ENCODE measurements around the gene TIAM2.

The TIAM2 gene

GRCh38 chr6:154958469-154958868 lies 36.6 kb upstream of the TIAM2 start:
- Histone ChIP-seq H3K27ac (ENCODE audit: low read length) (no peak overlapping the region), H3K27me3 (replicated peaks; ENCODE audit: insufficient read depth, low read length) (no peaks in the 10 kb centered on the region)

GRCh38 chr6:154960299-154960843 lies 34.7 kb upstream of the TIAM2 start:
- no peaks in the 10 kb centered on the region for H3K4me1 ChIP-seq (ENCODE audit: low read length)
- H3K79me2 ChIP-seq (ENCODE audit: low read length): no peaks in the 10 kb centered on the region
- DNase-seq: no peak
- H3K9me2 ChIP-seq (replicated peaks; ENCODE audit: insufficient read depth, low read length): no peaks in the 10 kb centered on the region
- no peaks in the 10 kb centered on the region for H3K36me3 ChIP-seq (replicated peaks; ENCODE audit: insufficient read depth, low read length)
- no peak overlapping the region for H3K9ac ChIP-seq (ENCODE audit: low read length)
- no peak overlapping the region for H3K27ac ChIP-seq (ENCODE audit: low read length)
- H3K27me3 ChIP-seq (replicated peaks; ENCODE audit: insufficient read depth, low read length): no peaks in the 10 kb centered on the region
- no peaks in the 10 kb centered on the region for H4K20me1 ChIP-seq (ENCODE audit: insufficient read depth, low read length)
- TF ChIP-seq CTCF (IDR thresholded peaks at IDR 0.05; ENCODE audit: low read length) (no peak), EZH2 (optimal IDR thresholded peaks at IDR 0.05; ENCODE audit: low read depth, low read length) (no peak), EZH2phosphoT487 (IDR thresholded peaks at IDR 0.05; ENCODE audit: low read length) (no peak)
- no peak overlapping the region for H3K4me3 ChIP-seq (ENCODE audit: low read length)
- H3F3A ChIP-seq (ENCODE audit: insufficient read depth, low read length): no peaks in the 10 kb centered on the region
- H3K4me2 ChIP-seq (ENCODE audit: low read depth, low read length): no peak overlapping the region
- H2AFZ ChIP-seq (ENCODE audit: low read length): no peak overlapping the region
- no peaks in the 10 kb centered on the region for H3K9me3 ChIP-seq (replicated peaks; ENCODE audit: insufficient read depth, low read length)

More at GRCh38 chr6:154958469-154958868, 36.6 kb upstream of the TIAM2 start:
- Histone ChIP-seq H3K4me1 (ENCODE audit: low read length) (no peaks in the 10 kb centered on the region), H3F3A (ENCODE audit: insufficient read depth, low read length) (no peaks in the 10 kb centered on the region), H3K9me3 (replicated peaks; ENCODE audit: insufficient read depth, low read length) (no peaks in the 10 kb centered on the region), H3K36me3 (replicated peaks; ENCODE audit: insufficient read depth, low read length) (no peaks in the 10 kb centered on the region), H3K79me2 (ENCODE audit: low read length) (no peaks in the 10 kb centered on the region), H3K9me2 (replicated peaks; ENCODE audit: insufficient read depth, low read length) (no peaks in the 10 kb centered on the region), H4K20me1 (ENCODE audit: insufficient read depth, low read length) (no peaks in the 10 kb centered on the region), H3K4me2 (ENCODE audit: low read depth, low read length) (no peak overlapping the region), H2AFZ (ENCODE audit: low read length) (no peak overlapping the region), H3K4me3 (ENCODE audit: low read length) (no peak overlapping the region), H3K9ac (ENCODE audit: low read length) (no peak overlapping the region)
- no peak for DNase-seq
- TF ChIP-seq EZH2 (optimal IDR thresholded peaks at IDR 0.05; ENCODE audit: low read depth, low read length) (no peak), EZH2phosphoT487 (IDR thresholded peaks at IDR 0.05; ENCODE audit: low read length) (no peak), CTCF (IDR thresholded peaks at IDR 0.05; ENCODE audit: low read length) (no peak)

- Histone ChIP-seq H3K9ac (ENCODE audit: low read length) (no peak overlapping the region), H3K4me2 (ENCODE audit: low read depth, low read length) (no peak overlapping the region), H3K36me3 (replicated peaks; ENCODE audit: insufficient read depth, low read length) (no peaks in the 10 kb centered on the region), H3K9me2 (replicated peaks; ENCODE audit: insufficient read depth, low read length) (no peaks in the 10 kb centered on the region), H4K20me1 (ENCODE audit: insufficient read depth, low read length) (no peaks in the 10 kb centered on the region), H2AFZ (ENCODE audit: low read length) (no peak overlapping the region), H3K79me2 (ENCODE audit: low read length) (no peaks in the 10 kb centered on the region), H3K4me1 (ENCODE audit: low read length) (no peaks in the 10 kb centered on the region), H3K4me3 (ENCODE audit: low read length) (no peak overlapping the region), H3K27ac (ENCODE audit: low read length) (no peak overlapping the region), H3K27me3 (replicated peaks; ENCODE audit: insufficient read depth, low read length) (no peaks in the 10 kb centered on the region), H3K9me3 (replicated peaks; ENCODE audit: insufficient read depth, low read length) (no peaks in the 10 kb centered on the region), H3F3A (ENCODE audit: insufficient read depth, low read length) (no peaks in the 10 kb centered on the region)
- TF ChIP-seq CTCF (IDR thresholded peaks at IDR 0.05; ENCODE audit: low read length): no peak
- no peak for TF ChIP-seq EZH2phosphoT487 (IDR thresholded peaks at IDR 0.05; ENCODE audit: low read length)
- no peak for TF ChIP-seq EZH2 (optimal IDR thresholded peaks at IDR 0.05; ENCODE audit: low read depth, low read length)
- no peak for DNase-seq
These were observed 34.1 kb upstream of the TIAM2 start for GRCh38 chr6:154960854-154961530.

Measured in MM.1S (cell line).